ENCODE data around the gene ANKMY1.

Gene ANKMY1

GRCh38 chr2:240582781-240583180 is 25.0 kb upstream of the ANKMY1 start:
- no peak overlapping the region for H3K4me3 ChIP-seq (ENCODE audit: low read depth, low read length)

- no peak overlapping the region for H3K4me3 ChIP-seq (ENCODE audit: low read depth, low read length)
Measured at GRCh38 chr2:240581811-240582210, 24.0 kb upstream of the ANKMY1 start.

DNA sequence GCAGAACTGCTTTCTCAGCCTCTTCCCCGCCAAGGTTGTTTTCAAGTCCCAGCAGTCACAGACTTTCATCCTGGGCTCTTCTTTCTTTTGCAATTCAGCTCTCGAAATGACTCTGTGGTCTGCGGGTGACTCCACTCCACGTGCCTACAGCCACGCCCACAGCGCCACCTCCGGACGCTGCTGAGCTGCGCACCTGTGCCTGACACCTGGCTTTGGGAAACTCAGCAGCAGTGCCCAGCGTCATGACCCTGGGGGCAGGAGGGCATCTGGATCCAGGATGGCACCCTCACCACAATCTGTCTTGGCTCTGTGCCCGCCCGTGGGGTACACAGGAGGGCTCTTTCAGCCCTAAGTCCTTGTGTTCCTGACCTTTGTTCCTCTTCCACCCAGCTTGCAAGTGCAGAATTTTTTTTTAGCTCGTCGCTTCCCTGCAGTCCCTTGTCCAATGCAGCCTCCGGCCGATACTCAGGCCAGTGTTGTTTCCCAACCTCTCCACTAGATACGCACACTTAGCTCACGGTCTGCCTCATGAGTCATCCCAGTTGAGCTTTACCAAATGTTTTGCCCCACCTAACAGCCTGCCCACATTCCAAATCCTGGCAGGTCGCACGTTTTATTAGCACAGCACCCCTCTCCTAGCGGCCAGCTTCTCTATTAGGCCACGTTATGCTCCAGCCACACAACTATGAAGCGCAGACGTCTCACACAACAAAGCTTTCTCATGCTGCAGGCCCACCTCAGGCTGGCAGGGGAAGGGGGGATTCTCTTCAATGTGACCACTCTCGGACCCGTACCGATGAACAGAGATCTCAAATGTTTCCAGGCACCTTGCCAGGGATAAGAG is 22.2 kb upstream of the ANKMY1 start:
- H3K4me3 ChIP-seq (ENCODE audit: low read depth, low read length): no peak overlapping the region

DNA sequence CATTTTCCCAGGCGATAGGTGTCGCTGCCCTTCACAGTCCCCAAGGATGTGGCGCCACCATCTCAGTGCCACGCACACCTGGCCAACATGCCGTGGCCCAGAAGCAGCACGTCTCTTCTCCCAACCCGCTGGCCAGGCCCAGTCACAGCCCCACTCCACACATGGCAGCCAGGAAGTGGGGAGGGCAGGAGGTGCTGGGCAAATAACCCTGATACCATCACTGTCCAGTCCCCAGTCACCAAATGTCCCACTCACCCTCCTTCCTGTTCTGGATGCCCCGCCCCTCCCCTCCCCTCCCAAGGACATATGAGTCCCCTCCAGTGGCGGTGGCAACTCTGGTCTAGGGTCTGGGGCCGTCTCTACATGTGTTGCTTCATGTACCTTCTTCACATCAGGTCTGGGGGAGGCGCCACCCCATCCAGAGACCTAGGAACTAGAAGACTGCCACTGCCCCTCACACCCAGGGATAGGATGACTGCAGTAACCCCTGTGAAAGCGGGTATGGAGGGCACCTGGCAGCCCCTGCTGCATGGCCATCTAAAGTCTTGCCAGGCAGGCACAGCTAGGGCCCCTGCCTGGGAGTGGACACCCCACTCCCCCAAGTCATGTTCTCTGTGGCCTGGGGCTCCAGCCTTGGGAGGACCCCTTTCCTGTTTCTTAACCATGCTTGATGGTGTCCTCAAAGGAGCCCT is 21.4 kb upstream of the ANKMY1 start:
- no peak overlapping the region for H3K4me3 ChIP-seq (ENCODE audit: low read depth, low read length)

GRCh38 chr2:240578488-240578887 is 20.7 kb upstream of the ANKMY1 start:
- H3K4me3 ChIP-seq (ENCODE audit: low read depth, low read length): no peak overlapping the region

DNA sequence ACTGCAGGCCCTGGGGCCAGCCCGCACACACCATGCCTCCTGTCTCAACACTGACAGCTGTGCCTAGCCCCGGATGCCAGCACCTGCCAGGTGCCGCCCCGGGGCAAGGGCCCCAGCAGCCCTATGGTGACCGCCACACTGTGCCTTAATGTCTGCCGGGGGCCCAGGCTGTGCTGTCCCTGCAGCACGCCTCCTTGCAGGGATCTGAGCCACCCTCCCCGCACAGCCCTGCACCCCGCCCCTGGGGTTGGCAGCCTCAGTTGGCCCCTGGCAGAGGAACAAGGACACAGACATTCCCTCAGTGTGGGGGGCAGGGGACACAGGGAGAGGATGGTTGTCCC is 20.3 kb upstream of the ANKMY1 start:
- no peak overlapping the region for H3K4me3 ChIP-seq (ENCODE audit: low read depth, low read length)

GRCh38 chr2:240577281-240578109 is 19.7 kb upstream of the ANKMY1 start:
- H3K4me3 ChIP-seq (ENCODE audit: low read depth, low read length): no peak overlapping the region

GRCh38 chr2:240576436-240577205 is 18.8 kb upstream of the ANKMY1 start:
- no peak overlapping the region for H3K4me3 ChIP-seq (ENCODE audit: low read depth, low read length)

DNA sequence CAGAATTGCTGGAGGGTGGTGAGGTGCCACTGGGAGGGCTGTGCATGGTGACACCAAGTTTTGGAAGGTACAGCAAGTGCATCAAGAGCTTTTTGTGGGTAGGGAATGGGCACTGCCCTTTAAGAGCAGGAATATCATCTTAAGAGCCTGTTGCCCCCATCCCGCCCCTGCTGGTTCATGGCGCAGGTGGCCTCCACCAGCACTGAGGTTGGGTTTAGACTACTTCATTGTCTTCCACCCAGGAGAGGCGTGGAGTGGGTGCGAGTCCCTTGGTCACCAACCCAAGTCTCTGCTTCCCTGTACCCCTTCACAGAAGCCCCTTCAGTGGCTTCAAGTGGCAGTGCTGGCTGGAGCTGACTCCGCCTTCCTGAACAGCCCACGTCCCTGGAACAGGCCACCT is 18.2 kb upstream of the ANKMY1 start:
- no peak overlapping the region for H3K4me3 ChIP-seq (ENCODE audit: low read depth, low read length)

DNA sequence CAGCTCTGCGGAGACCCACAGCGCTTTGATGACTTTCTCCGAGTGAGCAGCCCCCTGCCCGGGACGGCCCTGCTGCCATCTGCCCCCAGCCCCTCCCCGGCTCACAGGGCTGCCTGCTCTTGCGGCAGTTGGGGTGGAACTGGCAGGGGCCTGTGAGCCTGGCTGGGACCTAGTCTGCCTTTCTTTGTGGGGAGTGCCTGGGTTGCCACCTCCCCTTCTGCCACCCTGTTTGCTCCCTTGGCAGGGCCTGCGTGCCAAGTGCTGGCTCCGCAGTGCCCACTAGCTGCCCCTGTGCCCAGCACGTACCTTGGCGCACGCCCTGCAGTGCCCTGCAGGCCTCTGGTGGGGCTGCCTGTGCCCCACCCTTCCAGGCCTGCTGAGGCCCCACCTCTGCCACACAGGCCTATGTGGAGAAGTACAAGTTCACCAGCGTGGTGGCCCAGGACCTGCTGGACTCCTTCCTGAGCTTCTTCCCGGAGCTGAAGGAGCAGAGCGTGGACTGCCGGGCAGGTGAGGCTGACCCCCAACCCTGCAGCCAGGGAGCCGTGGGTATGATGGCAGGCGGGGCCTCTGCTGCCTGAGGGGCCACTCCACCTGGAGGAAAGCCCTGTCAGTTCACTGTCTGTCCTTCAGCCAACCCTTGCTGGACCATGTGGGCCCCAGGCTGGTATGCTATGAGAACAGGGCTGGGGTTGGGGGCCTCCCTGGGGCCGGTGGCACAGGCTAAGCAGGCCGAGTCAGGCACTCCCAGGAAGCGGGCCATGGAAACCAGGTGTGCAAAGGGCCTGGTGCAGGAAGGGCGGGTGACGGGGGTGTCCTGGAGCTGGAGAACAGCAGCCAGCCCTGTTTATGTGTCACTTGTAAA is 17.5 kb upstream of the ANKMY1 start:
- H3K4me3 ChIP-seq (ENCODE audit: low read depth, low read length): no peak overlapping the region

DNA sequence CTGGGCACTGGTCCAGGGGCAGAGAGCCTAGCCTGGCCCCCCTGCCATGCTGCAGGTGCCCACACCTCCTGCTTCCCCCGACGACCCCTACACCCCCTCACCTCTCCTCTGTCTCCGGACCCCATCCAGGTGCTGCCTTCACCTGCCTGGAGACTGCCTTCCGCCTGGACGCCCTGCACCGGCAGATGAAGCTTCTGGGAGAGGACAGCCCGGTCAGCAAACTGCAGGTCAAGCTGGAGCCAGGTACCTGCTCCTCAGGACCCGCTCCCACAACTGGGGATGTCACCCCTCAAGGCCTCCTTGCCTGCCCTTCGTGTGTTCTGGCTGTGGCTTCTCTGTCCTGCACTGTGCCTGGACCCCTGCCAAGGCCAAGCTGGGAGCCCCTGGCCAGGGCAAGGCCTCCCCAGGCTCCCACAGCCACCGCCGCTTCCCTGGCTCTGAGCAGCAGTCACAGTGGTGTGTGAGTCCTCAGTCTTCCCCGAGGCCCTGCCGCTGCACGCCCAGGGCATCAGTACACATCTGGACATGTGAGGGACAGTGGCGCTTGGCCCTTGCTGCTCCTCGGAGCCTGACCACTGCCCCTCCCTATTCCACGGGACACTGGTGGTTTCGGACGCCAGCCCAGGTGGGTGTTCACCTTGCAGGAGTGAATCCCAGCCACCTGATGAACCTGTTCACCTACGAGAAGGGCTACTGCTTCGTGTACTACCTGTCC is 16.8 kb upstream of the ANKMY1 start:
- H3K4me3 ChIP-seq (ENCODE audit: low read depth, low read length): no peak overlapping the region

DNA sequence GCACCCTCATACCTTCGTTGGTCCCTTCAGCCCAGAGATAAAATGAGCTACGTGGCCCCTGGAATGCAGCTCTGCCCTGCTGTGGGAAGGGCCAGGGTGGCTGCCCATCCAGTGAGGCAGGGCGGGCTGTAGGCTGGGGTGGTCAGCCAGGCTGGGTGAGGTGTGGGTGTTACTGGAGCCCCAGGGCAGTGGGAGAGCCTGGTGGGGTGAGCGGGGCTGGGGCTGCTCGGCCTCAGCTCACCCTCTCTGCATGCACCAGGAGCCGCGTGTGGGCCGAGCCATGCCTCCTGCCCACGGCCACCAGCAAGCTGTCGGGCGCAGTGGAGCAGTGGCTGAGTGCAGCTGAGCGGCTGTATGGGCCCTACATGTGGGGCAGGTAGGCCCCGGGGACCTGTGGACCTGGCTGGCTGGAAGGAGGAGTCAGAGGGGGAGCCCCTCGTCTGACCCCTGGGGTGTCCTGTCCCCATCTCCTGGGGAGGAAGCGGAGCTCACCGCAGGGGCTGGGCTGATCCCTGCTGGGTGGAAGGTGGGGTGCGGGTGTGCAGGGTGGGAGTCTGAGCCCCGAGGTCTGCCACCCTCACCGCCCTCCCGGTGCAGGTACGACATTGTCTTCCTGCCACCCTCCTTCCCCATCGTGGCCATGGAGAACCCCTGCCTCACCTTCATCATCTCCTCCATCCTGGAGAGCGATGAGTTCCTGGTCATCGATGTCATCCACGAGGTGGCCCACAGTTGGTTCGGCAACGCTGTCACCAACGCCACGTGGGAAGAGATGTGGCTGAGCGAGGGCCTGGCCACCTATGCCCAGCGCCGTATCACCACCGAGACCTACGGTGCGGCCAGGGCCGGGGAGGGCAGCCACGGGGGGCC is 16.0 kb upstream of the ANKMY1 start:
- no peak overlapping the region for H3K4me3 ChIP-seq (ENCODE audit: low read depth, low read length)

DNA sequence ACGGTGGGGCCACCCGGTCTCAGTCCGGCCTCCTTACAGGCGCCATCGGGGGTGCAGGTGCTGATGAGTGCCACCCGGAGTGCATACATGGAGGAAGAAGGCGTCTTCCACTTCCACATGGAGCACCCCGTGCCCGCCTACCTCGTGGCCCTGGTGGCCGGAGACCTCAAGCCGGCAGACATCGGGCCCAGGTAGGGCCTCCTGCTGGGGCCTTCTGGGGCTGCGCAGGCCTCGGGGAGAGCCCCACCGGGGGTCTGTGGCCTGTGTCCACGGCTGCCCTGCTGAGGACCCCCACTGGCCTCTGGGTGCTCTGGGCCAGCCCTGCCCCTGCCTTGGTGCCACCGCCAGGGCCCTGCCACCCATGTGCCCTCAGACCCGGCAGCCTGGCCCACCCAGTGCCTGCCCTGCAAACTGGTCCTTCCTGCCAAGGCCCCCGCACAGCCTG is 15.3 kb upstream of the ANKMY1 start:
- no peak overlapping the region for H3K4me3 ChIP-seq (ENCODE audit: low read depth, low read length)

GRCh38 chr2:240572141-240573031 is 14.6 kb upstream of the ANKMY1 start:
- no peak overlapping the region for H3K4me3 ChIP-seq (ENCODE audit: low read depth, low read length)

DNA sequence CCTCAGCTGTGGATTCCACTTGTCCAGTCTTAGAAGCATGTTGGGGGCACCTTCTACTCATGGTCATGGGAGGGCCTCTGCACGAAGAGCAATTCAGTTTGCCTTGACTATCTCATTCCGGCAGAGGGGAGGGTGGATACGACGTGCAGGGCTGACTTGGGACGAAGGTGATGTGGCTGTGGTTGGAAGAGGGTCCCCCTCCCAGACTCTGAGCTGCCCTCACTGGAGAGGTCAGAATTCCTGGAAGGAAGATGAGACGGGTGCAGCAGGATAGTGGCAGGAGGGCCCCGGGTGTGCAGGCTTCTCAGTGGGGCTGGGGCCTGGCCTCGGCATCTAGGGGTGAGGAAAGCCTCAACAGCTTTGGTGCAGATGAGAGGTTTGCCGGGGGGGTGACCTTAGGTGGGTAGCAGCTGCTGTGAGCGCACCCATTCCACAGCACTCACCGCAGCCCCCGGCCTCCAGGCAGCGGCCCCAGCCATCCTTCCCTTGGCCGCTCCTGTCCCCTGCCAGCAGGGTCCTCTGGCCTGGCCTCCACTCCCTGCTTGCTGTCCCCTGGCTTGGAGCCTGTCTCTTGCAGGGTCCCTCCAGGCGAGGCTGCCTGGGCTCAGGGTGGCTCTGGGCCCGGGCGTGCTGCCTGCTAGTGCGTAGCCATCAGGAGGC is 13.7 kb upstream of the ANKMY1 start:
- no peak overlapping the region for H3K4me3 ChIP-seq (ENCODE audit: low read depth, low read length)

- no peak overlapping the region for H3K4me3 ChIP-seq (ENCODE audit: low read depth, low read length)
Measured at GRCh38 chr2:240570531-240571313, 12.9 kb upstream of the ANKMY1 start.

Measured in iPS-11a (cell line).